ENCODE measurements around the gene HACL1.
A peak's percentile ranks its signal among the peaks of the same experiment; 100 is the strongest.
"Not testable (repeated sequence)": the region's sequence is repeated elsewhere in the genome, so short reads cannot be mapped to it uniquely, and the experiment has no call there.

Gene HACL1

GRCh38 chr3:15579051-15579450, 22.3 kb downstream of the HACL1 start:
- DNase-seq (ENCODE audit: low read depth), result no peak

- DNase-seq (ENCODE audit: low read depth), result no peak
These were observed 23.0 kb downstream of the HACL1 start for GRCh38 chr3:15578289-15578867.

- DNase-seq (ENCODE audit: low read depth), result no peak
These were observed 24.9 kb downstream of the HACL1 start for GRCh38 chr3:15576475-15576874.

DNA sequence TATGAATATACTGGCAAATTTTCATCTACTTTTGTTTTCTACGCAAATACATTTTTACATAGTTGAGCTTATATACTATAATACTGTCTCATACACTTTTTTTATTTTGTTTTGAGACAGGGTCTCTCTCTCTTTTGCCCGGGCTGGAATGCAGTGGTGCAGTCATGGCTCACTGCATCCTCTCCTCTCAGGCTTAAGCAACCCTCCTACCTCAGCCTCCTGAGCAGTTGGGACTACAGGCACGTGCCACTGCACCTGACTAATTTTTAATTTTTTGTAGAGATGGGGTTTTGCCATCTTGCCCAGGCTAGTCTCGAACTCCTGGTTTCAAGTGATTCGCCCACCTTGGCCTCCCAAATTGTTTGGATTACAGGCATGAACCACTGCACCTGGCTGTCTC, 25.9 kb downstream of the HACL1 start:
- DNase-seq (ENCODE audit: low read depth), result no peak

- no peak for DNase-seq (ENCODE audit: low read depth)
These were observed 29.2 kb downstream of the HACL1 start for GRCh38 chr3:15572138-15572537.

GRCh38 chr3:15563190-15563589, 38.2 kb downstream of the HACL1 start:
- DNase-seq (ENCODE audit: low read depth), result no peak

- DNase-seq (ENCODE audit: low read depth), result no peak
These were observed 38.8 kb downstream of the HACL1 start for GRCh38 chr3:15562560-15562959.

- DNase-seq (ENCODE audit: low read depth), result no peak
These were observed 42.8 kb downstream of the HACL1 start for GRCh38 chr3:15558581-15558980.

GRCh38 chr3:15557511-15557946, 43.8 kb downstream of the HACL1 start:
- DNase-seq (ENCODE audit: low read depth), result peak; percentile 22

DNA sequence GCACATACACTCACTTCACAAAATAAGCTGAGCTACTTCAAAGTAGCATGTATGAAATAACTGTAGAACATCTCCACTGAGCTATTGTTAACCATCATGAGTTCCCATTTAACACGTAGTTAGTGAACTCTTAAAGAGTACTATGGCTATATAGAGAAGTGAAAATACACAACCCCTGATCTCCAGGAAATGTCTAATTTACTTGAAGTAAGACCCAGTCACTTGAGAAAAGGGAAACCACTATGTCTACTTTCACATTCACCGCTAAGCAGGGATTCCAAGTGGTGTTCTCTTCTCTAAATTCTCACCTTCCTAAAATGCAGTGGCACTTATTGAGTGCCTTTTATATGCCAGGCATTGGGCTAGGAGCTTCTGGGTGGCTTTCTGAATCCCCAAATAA, 44.9 kb downstream of the HACL1 start:
- DNase-seq (ENCODE audit: low read depth), result no peak

DNA sequence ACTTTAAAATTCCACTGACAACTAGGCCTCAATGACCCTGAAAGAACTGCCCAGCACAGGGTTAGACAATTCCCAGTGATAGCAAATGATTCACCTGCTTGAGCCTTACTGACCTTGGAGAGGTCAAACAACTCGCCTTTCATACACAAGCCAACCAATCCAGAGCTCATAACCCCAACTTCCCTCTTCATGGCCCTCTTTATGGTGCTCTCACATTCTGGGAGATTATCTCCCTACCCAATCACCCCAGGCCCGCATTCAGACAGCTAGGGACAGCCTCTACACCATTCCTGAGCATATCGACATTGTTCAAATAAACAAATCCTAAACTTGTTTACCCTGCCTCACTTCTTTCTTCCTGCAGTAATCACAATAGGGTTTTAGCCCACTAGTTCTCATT, 47.6 kb downstream of the HACL1 start:
- DNase-seq (ENCODE audit: low read depth), result no peak

DNA sequence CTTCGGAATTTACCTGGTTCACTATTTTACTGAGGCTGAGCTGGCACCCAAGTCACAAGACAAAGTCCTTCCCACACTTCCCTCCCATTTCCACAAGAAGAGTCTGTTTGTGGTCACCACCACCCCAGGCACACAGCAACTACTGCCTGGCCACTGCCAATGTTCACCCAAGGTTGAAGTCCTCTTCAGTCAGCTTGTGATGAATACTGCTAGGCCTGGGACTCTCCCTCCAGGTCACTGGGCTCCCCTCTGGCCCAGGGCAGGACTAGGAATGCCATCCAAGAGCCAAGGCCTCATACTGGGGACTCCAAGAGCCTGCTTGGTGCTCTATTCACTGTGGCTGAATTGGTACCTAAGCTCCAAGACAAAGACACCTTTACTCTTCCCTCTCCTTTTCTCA, 49.5 kb downstream of the HACL1 start:
- DNase-seq (ENCODE audit: low read depth), result no peak

DNA sequence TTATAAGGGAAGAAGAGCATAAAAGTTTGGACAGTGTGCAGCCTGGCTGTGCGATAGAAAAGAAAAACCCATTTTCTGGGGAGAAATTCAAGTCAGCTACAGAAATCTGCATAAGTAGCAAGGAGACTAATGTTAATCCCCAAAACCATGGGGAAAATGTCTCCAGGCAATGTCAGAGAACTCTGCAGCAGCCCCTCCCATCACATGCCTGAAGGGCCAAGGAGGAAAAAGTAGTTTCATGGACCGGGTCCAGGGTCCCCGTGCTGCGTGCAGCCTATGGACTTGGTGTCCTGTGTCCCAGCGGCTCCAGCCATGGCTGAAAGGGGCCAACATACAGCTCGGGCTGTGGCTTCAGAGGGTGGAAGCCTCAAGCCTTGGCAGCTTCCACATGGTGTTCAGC, 51.5 kb downstream of the HACL1 start:
- no peak for DNase-seq (ENCODE audit: low read depth)

DNA sequence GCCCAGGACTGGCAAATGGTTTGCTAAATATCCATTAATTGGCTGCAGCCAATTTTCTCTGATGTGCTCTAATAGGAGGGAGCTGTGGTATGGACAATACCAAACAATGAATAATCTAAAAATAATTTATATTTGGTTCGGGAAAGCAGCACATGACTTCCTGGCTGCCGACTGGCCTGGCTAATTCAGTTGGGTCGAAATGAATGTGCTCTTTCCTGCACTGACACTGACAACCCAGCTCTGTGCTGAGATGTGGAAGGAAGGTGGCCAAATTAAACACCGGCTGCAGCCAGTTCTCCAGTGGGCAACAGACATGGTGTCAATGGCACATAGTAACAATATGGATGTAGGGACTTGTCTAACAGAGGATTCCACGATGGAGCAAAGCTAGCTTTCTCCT, 58.8 kb downstream of the HACL1 start:
- DNase-seq (ENCODE audit: low read depth), result no peak

DNA sequence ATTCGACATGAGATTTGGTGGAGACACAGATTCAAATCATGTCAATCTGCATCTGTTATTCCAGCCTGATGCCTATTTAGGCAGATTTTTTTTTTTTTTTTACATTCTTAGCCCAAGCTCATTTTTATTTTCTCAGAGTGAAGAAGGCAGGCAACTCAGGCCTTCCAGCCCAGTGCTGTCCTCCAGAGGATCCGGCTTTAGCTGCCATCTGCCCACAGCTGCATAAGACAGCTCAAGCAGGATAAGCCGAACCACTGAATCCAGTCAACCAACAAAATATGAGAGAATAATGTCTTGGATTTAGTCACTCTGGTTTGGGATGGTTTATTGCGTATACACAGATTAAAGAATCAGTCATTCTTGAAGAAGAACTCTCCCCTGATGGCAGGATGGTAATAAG, 60.0 kb downstream of the HACL1 start:
- no peak for DNase-seq (ENCODE audit: low read depth)

DNA sequence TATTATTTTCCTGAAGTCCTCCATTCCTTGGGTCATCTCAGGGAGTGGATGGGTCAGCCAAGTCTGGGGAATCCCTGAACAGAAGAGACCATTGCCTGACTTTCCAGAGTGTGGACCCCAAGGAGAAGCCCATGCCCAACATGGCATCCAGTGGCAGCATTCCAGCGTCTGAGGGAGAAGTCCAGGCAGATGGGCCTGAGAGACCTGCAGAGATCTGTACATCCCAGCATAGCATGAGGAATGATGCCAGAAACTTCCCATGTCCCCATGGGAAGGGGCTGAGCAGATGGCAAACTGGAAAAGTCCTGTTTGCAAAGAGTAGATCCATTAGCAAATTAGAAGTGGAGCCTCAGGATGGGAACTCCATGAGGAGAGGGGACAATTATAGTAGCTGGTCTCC, 62.3 kb downstream of the HACL1 start:
- DNase-seq (ENCODE audit: low read depth), result no peak

DNA sequence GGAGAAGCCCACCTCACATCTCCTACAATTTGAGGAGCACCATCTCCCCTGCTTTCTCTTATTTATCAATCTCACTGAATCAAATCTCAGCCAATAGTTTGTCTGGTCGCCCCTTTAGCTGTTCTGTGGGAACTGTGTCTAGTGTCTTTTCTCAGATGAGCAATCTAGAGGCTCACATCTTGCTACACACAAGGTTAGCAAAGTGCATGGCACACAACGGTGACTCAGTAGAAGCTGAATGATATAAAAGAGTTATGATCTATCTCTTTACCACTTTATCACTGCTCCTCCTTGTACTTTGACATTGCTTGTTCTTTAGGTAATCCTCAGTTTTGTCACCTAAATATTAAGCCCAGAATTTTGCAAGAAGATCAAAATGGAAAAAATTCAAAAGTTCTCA, 63.0 kb downstream of the HACL1 start:
- DNase-seq (ENCODE audit: low read depth), result no peak

DNA sequence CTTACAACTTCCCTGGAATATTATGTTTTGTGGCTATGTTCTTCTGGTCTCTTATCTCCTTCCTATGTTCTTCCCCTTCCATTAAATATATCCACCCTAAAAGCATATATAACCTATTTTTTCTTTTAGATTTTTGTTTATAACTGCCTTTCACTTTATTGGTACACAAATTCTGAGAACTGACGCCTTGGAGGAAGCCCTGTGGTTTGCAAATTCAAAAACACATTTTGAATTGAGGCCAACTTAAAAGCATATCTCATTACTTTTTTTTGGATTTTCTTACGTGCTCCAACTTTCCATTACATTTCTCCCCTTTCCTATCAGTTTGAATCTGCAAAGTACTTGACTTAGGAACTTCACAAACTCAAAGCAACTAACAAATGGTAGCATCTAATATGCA, 64.5 kb downstream of the HACL1 start:
- DNase-seq (ENCODE audit: low read depth), result no peak

DNA sequence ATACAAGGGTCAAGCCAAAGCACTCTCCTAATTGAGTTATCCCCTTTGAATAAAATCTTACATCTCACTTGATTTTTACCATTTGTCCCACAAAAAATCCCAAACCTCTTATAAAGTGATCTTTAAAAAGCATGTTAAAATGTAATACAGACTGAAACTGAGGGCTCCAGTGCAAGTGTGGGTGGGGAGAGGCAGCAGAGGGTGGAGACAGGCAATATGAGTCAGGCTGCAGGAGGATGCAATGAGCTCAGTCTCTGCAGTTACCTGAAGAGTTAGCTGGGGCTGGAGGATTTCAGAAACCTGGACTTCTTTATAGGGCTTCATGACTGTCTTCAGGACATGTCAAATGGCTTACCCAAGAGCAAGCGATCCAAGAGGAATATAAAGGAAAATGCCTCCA, 65.6 kb downstream of the HACL1 start:
- DNase-seq (ENCODE audit: low read depth), result peak; percentile 31

- not testable (repeated sequence) for DNase-seq (ENCODE audit: low read depth)
These were observed 68.8 kb downstream of the HACL1 start for GRCh38 chr3:15532614-15533013.

DNA sequence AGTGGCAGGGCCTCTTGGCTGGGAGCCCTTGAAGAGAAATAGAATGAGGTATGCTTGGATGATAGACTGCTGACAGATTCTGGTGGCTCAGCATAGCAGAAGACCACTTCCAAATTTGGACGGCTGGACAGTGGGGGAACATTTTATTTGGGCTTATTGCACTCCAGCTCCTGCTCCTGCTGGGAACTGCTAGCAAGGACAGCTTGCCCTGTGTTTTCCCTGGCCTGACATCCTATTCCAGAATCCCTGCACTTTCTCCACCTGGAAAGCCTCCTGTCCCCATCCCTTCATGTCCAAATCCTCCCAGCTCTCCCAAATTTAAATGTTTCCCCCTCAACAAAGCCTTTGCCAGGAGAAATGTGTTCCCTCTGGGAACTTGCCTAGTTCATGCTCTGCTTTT, 70.0 kb downstream of the HACL1 start:
- DNase-seq (ENCODE audit: low read depth), result no peak

GRCh38 chr3:15528854-15529537, 72.4 kb downstream of the HACL1 start:
- DNase-seq (ENCODE audit: low read depth), result no peak

DNA sequence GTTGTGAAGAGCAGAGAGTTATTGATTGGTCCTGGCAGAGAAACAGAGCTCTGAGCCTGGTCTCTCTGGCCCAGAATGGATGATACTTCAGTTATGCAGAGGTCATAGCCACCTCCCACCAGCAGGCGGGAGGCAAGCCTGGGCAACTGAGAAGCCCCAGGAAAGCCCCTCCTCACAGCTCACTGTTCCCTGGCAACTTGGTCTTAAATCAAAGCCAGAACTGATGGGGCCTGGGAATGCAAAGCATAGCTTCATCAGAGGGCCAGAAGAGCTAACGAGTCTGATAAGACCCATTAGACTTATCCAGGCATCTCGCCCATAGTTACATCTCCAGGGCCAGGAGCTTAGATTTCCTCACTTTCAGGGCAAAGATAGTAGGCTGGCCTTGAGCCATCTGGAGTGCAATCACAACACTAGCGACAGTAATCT, 74.3 kb downstream of the HACL1 start:
- DNase-seq (ENCODE audit: low read depth), result no peak

- no peak for DNase-seq (ENCODE audit: low read depth)
These were observed 75.6 kb downstream of the HACL1 start for GRCh38 chr3:15525790-15526189.
